COLO829 (cell line): ENCODE data around the gene COL11A2.

Source experiments
- DNase-seq: peaks from one replicate; pipeline ENCODE4 v3.0.0; 2012; ENCODE audit warnings: low spot score

Gene COL11A2

DNA sequence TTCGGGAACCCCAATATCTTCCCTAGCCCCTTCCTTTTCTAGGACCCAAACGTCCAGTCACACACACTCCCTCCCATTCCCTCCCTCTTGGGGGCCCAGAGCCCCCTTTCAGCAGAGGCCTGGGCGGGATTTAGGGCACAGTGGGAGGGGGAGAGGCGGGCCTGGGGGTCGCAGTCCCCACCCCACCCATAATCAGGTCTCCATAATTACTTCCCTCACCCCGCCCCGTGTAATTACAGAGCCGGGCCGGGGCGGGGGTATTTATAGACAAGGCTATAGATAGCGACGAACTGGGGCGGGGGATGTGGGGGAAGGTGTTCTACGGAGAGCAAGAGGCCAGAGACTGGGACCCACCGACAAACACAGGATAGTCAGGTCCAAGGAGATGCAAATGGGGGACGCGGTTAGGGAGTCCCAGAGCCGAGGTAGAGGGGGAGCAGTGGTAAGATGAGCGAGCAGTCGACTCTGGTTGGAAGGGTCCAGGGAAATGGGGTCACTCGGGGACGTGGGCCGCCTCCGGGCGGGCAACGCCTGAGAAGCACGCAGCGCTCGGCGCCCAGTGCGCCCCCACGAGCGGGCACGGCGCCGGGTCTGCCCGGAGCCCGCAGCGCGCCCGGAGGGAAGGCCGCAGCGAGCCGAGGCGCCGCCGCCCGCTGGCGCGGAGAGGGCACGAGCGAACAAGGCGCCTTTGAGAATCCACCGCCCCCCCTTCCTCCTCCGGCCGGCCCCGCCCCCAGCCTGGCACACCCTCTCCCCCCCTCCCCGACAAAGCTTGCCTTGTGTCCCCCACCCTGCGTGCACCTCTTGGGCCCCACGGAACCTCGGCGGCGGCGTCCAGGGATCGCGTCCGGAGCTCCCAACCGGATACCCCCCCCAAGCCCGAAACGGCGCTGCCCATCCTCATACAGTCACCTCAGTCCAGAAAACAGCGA is 670 bp upstream of the COL11A2 start:
- peak; percentile 63 for DNase-seq

DNA sequence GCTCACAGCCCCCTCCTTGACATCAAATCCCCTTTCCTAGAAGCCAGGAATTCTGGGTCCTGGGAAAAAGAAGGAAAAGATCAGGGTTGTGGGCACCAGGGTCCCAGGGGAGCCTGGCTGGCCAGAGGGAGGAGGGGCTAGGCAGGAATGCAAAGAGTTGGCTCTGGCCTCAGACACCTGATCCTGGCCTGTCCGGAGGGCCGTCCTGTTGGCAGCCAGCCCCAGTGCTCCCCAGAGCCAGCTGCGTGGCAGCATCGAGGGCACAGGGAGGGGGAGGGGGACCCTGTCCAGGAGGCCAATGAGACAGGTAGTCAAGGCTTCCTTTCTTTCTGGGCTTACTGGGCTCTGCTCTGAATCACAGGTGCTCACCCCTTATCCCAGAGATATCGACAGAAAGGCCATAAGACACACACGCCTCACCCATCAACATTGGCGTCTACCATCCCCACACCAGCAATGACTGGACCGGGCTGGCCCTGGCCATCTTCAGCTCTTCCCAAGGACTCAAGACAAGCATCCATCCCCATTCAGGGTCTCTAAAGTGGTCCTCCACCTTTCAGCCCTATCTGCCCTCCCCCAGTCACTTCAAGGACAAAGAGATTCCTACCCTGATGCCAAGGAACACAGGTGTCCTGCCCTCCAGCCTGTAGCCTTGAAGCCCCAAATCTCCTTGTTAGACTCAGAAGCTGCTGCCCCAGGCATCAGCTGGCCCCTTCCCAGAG is 723 bp downstream of the COL11A2 start:
- no peak for DNase-seq

DNA sequence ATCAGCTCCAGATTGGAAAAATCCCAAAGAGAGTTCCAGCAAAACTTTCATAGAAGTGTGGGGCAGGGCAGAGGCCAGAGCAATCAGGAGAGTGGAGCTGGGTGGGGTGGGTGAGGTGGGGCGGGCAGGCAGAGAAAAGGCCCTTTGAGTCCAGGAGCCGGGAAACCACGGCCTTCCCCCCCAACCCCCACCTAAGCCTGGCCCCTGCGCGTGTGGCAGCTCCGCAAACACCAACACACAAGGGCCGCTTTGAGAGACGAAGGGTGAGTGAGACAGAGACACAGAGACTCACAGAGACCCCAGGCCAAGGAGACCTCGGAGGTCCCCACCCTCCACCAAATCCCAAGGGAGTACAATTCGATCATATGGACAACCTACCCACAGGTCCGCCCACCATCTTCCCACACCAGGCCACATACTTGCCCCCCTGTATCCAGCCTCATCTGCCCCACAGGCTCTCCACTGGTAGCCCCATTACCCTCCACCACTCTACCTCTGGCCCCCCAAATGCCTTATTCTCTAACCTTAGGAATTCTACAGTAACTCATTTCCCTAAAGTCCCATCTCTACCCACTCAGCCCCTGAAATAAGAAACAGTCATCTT is 1.7 kb downstream of the COL11A2 start:
- peak; percentile 70 for DNase-seq

DNA sequence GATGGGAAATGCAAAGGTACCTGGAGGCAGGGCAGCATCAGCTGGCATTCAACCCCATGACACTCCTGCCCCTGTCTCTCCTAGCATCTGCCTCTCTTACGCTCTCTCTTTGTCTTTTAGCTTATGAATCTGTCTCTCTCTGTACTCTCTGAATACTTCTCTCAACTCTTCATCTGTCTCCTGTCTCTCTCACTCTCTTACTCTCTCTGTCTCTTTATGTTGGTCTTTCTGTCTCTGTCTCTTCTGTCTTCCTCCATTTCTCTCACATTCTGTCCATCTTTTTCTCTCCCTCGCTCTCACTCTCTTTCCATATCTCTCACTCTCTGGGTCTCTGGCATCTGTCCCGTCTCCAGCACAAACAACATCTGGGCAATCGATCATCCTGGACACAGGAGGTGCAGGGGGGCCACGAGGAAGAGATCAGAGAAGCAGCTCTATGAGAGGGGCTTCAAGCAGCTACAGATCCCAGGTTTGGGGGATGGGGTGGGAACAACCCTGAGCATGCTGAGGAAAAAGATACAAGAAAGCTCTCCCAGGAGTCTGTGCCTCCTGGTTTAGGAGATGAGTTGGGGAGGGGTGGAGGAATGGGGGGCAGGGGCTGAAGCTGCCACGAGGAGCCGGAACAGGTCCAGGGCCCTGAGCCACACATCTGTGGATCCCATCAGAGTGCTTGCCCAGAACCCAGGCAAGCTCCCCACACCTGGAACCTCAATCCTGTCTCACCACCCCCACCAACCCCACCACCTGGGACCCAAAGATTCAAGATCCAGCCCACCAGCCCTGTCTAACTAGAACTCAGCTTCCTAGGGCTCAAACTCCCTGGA is 2.4 kb downstream of the COL11A2 start:
- DNase-seq = no peak

DNA sequence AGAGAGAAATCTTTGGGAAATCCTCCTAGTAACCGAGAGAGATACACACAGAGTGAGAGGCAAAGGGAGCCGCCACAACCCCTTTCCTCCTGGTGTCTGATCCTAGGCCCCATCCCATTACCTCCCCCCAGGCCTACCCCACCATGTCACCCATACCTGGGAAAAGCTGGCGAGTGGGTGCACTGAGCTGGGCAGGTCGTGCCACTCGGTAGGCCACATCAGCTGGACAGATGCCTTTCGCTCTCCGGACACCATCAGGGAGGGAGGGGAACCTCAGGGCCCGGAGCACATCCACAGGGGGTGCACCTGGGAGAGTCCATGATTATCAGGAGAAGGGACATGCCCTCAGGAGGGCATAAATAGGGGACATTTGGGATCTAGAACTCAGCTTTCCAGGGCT is 3.1 kb downstream of the COL11A2 start:
- DNase-seq = no peak

DNA sequence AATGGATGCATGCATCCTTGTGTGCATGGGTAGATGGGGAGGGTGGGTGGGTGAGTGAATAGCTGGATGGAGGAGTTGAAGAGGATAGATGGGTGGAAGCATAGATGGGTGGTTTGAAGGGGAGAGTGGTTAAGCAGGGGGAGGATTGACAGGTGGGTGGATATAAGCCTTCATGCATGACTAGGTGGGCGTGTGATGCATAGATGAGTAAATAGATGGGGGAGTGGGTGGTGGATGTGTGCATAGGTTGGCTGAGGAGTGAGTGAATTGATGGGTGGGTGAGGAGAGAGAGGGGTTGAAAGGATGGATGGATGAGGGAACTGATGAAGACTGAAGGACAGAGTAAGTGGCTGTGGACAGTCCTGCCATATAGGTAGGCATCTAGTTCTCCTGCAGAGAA is 4.5 kb downstream of the COL11A2 start:
- DNase-seq = no peak

DNA sequence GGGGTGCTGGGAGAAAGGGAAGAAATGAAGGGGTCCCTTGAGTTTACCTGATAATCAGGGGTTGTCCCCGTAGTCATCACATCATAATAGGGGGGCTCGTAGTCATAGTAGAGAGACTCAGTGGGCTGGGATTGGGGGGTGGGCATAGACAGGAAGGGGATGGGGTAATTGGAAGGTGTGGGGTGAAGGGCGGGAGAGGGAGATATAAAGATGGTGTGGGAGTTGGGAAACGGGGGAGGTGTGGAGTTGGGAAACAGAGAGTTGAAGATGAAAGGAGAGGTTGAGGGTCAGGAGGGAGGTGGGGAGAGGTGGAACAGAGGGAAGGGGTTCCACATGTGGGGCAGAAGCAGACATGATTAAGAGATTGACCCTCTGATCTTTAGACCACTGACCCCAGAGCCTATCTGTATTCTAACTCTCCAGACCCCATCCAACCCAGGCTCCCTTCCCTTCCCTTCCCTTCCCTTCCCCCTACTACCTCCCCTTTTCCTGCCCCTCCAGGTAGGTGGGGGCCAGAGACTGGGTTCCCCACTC is 6.5 kb downstream of the COL11A2 start:
- no peak for DNase-seq

DNA sequence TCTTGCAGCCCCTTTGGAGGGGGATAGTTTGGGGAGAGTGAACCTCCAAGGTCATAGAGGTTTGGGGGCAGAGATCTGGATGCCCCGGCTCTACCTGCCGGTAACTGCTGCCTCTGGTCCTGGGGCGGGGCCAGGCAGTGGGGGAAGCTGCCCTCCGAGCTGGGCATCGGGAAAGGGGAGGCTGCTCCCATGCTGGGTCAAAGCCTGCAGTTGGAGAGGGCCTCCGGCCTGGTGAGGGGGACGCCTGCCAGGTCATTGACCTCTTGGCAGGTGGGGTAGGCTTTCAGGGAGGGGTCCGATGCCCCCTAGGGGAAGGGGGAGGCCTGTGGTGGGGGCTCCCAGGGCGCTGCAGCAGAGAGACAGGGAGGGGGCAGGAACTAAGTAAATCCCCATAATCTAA is 7.1 kb downstream of the COL11A2 start:
- DNase-seq = no peak

DNA sequence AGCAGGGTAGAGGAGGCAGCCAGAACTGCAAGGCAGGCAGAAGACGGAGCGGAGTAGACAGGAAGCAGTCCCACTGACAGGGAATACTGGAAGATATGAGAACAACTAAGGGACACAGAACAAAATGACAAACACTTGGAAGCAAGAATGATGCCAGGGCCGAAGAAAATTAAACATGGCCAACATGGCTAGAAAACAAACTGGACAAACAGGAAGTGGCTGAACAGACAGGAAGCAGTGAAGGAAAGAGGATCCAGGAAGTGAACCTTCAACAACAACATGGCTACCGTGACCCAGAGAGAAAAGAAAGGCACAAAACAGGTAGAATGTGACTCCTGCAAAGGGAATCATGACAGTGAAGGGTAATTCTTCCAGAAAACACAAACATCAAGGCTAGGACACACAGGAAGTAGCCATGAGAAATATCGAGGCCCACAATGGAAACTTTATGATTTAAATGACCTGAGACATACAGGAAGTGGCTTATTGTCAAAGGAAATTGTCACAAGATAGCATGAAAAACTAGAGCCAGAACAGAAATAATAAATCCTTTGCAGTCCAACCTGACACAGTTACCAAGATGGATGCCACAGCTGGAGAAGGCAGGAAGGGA is 9.1 kb downstream of the COL11A2 start:
- no peak for DNase-seq

DNA sequence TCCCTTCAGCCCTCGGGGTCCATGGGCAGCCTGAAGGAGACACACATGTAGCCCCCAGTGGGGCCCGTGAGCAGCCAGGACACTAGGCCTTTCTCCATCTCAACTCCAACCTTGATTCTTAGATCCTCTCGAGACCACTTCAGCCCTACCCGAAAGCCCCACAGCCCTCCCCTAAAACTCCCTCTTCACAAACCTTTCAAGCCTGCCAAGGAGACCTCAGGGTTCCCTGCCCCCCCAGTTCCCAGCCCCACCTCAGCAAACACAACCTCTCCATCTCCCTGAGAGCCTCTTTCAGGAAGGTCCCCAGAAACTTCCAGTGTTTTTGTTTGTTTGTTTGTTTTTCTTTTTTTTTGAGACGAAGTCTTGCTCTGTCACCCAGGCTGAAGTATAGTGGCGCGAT is 11.1 kb downstream of the COL11A2 start:
- DNase-seq = no peak

DNA sequence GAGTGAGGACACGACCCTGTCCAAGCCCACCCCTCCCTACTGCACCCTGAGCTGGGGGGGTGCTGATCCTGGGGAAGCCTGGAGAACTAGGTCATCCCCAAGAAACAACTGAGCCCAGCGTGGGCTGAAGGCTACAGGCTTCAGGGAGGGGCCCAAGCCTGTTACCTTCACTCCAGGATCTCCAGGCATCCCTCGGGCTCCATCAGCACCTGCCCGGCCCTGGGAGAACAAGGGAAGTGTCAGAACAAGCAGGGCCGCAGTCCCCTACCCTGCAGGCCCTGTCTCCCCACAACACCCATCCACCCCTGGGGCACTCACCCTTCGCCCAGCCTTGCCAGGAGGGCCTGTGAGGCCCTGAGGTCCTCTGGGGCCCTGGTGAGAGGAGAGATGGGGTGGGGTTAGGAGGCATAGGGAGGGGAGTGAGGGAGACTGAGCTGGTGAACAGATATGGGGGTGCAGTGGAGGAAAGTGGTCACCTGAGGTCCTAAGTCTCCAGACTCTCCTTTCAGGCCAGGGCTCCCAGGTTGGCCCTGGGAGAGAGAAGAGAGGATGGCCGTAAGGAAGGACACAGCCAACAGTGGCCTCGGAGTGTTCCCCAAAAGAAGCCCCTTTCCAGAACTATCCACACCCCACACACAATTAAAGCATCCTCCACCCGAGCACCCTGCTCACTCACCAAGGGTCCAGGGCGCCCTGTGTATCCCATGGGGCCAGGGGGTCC is 13.4 kb downstream of the COL11A2 start:
- DNase-seq = no peak

DNA sequence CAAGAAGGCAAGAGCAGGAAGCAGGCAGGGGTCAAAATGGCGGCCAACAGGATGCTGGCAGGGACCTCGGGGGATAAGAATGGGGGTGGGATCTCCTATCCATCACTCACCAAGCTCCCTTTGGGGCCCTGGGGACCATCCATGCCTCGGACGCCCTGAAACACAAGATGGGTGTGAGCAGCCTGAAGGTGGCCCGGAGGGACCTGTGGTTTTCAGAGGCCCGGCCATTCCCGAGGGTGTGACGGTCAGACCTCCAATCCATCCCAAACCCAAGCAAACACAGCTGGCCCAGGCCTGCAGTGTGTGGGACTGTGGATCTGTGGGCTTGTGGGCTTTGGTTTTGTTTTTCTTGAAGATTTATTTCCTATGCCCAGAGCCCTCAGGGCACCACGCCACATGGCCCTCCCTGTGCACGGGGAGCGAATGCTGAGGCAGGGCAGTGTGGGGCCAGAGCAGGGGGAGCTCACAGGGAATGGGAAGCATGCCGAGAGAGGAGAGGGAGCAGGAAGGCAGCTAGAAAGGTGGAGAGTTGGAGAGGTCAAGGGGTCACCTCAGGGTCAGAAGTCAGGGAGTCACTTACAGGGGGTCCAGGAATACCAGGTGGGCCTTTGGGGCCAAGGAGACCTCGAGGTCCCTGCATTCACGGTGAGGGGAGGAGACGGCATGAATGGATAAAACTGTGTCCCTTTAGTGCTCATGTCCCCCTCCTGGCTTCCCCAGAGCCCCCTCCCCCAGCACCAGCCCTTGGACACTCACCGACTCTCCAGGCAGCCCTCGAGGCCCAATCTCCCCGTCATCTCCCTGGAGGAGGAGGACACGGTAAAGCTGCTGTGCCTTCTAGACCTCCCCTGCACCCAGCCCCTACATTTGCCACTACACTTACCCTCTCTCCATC is 14.5 kb downstream of the COL11A2 start:
- no peak for DNase-seq

DNA sequence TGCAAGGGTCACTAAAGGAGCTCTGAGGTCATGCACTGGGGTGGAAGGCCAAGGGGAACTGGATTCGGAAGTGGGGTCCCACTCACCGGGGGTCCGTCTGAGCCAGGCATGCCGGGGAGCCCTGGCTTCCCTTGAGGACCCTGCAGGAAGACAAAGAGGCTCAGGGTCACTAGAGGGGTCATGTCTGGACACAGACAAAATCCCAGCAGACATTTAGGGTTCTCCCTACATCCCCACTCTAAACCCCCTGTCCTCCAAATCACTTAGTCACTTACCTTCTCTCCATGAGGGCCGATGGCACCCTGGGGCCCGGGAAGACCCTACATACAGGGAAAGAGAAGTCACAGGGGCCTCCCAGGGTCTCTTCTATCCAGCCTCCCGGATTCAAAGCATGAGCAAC is 15.4 kb downstream of the COL11A2 start:
- no peak for DNase-seq

DNA sequence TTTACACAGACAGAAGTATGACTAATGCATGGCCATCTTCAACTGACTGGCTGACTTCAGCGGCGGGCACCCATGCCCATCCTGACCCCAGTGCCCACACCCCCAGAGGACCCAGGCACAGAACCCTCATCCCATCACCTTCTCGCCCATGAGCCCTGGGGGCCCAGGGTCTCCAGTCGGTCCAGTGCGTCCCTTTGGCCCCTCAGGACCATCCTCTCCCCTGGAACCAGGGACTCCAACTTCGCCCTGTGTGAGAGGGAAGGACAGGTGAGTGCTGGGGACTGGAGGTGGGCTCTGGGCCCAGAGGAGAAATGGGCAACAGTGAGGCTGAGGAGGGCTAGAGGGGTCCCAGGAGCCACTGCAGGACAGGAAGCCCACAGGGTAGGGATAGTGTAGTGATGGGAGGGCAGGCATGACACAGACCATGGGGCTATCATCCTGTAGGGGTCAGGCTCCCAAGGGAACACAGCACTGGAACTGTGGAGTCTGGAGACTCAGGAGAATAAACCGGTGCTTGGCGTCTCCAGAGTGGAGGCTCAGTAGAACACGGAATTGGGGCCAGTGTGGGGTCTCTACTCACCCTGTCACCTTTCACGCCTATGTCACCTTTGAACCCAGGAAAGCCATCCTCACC is 16.7 kb downstream of the COL11A2 start:
- no peak for DNase-seq

DNA sequence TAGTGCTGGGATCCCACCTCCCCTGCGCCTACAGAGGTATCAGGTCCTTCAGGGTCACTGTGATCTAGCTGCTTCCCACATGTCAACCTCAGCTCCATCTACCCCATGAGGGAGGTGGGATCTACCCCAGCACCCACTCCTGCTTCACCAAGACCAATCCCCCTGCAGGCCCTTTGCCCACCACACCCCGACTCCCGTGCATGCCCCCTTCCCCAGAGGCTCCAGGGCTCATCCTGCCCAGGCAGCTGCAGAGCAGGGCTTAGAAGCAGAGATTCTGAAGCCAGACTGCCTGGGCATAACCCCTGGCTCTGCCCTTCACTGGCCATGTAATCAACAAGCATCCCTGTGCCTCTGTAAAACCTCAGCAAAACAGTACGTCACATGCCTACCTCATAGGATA is 17.5 kb downstream of the COL11A2 start:
- no peak for DNase-seq

DNA sequence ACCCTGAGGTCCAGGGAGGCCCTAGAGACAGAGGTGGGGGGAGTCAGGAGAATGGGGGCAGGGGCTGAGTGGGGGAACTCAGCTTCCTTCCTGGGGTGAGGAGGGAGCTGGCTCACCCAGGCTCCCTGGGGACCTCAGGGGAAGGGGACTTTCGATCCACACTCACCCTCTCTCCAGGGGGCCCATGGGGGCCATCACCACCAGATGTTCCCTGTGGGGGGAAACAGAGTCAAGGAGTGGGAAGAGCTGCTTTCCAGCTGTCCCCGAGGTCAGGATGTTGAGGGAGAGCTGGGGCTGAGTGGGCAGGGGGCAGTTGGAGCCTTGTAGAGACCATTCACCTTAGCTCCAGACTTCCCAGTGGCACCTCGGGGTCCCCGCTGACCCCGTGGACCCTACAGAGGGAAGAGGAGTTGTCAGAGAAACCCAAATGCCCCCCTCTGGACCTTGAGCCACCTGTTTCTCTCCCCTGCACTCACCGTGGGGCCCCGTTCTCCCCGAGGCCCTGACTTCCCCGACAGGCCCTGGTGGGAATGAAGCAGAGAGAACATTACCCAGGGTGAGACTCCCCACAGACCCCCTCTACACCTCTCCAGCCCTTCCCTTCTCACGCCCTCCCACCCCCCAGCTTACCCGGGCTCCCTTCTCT is 18.6 kb downstream of the COL11A2 start:
- DNase-seq = no peak

DNA sequence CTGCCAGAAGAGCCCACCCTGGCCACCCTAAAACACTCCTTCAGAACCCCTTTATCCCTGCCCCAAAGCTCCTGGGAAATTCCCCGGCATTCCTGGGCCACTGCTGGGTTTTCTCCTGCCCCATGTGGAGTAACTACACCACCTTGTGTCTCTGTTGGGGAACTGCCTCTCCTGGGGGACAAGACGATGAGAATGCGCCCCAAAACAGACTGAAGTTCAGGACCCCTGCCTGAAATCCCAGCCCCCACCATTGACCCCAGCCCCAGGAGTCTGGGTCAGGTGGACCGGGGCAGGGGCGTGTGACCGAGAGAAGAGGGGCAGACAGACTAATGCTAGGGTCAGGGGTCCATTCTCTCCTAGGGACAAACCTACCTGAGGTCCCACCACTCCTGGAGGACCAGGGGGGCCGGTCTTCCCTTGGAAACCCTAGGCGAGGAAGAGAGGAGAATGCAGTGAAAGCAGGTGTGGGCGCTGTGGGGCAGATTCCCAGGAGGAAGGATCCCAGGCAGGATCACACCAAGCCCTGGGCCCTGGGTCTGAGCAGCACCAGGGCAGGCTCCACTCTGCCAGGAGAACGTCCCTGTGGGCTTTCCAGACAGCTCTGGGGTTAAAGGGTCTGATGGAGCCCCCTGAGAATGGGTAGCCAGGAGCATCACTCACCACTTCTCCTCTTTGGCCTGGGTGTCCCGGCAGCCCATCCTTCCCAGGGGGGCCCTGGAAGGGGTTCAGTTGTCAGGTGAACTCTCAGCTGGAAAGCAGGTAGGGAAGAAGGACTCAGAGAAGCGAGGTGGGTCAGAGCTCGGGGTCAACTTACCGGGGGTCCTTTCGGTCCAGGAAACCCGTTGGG is 19.4 kb downstream of the COL11A2 start:
- DNase-seq = peak; percentile 60
